Measurements from ENCODE around the gene KLHL10. TPM values are rescaled to one million over a fixed set of nuclear protein-coding genes. Genes with fewer than 3 reads are reported as not detected.
A peak's percentile ranks its signal among the peaks of the same experiment; 100 is the strongest.

The KLHL10 gene
- total and polyA plus RNA-seq, 4 donors, result 0.08 to 0.12 (median 0.09) TPM; not detected in 1

GRCh38 chr17:41813699-41814124 is 23.9 kb upstream of the KLHL10 start:
- peaks cover 0 to 16% (median 3%) of the 10 kb centered on the region in 4 donors for H3K36me3 ChIP-seq (ENCODE audit: control insufficient read depth in 4 of 4, insufficient read depth in 4 of 4, low read length in 4 of 4)
- TF ChIP-seq CTCF (IDR thresholded peaks at IDR 0.05; ENCODE audit: control extremely low read depth, extremely low read depth), result no peak
- no peak overlapping the region for H3K4me3 ChIP-seq
- no peak overlapping the region for H3K27ac ChIP-seq (ENCODE audit: low read depth in 1 of 2, low read length in 1 of 2)
- DNase-seq, result no peak
- H3K4me1 ChIP-seq (ENCODE audit: control insufficient read depth in 5 of 5, insufficient read depth in 5 of 5, low read length in 5 of 5), result peaks cover 0 to 23% (median 13%) of the 10 kb centered on the region in 5 donors
- 85 to 92% methylated on average over 9 of the region's 9 CpGs for WGBS, 2 donors
- peak overlapping the region in 1 of 2 donors; percentile 66 for H3K9ac ChIP-seq (ENCODE audit: insufficient read depth in 1 of 2, low read length in 2 of 2)
- H3K27me3 ChIP-seq (ENCODE audit: control insufficient read depth in 3 of 3, insufficient read depth in 3 of 3, low read length in 2 of 3), result no peaks in the 10 kb centered on the region
- no peak for ATAC-seq (ENCODE audit: insufficient read depth, low FRiP score)
- no peaks in the 10 kb centered on the region for H3K9me3 ChIP-seq (ENCODE audit: control insufficient read depth in 4 of 4, insufficient read depth in 3 of 4, low read length in 3 of 4)

- 58 to 64% methylated on average over 1 of the region's 1 CpG for WGBS, 2 donors
- ATAC-seq (ENCODE audit: insufficient read depth, low FRiP score), result no peak
These were observed 23.4 kb upstream of the KLHL10 start for GRCh38 chr17:41814195-41814594.

GRCh38 chr17:41816637-41817320 is 20.8 kb upstream of the KLHL10 start:
- Histone ChIP-seq H3K9ac (ENCODE audit: insufficient read depth in 1 of 2, low read length in 2 of 2) (no peak overlapping the region), H3K27ac (ENCODE audit: low read depth in 1 of 2, low read length in 1 of 2) (no peak overlapping the region), H3K4me3 (no peak overlapping the region), H3K36me3 (ENCODE audit: control insufficient read depth in 4 of 4, insufficient read depth in 4 of 4, low read length in 4 of 4) (peaks cover 0 to 19% (median 5%) of the 10 kb centered on the region in 4 donors), H3K27me3 (ENCODE audit: control insufficient read depth in 3 of 3, insufficient read depth in 3 of 3, low read length in 2 of 3) (no peaks in the 10 kb centered on the region), H3K4me1 (ENCODE audit: control insufficient read depth in 5 of 5, insufficient read depth in 5 of 5, low read length in 5 of 5) (peaks cover 0 to 8% (median 4%) of the 10 kb centered on the region in 5 donors), H3K9me3 (ENCODE audit: control insufficient read depth in 4 of 4, insufficient read depth in 3 of 4, low read length in 3 of 4) (no peaks in the 10 kb centered on the region)
- WGBS, 2 donors, result 93% methylated on average over 23 of the region's 23 CpGs
- TF ChIP-seq CTCF (IDR thresholded peaks at IDR 0.05; ENCODE audit: control extremely low read depth, extremely low read depth), result no peak
- no peak for DNase-seq
- ATAC-seq (ENCODE audit: insufficient read depth, low FRiP score), result no peak

More at GRCh38 chr17:41814195-41814594, 23.4 kb upstream of the KLHL10 start:
- H3K9me3 ChIP-seq (ENCODE audit: control insufficient read depth in 4 of 4, insufficient read depth in 3 of 4, low read length in 3 of 4), result no peaks in the 10 kb centered on the region
- DNase-seq, result peak in 1 of 3 donors; percentile 25
- no peak overlapping the region for H3K4me3 ChIP-seq
- peaks cover 0 to 23% (median 13%) of the 10 kb centered on the region in 5 donors for H3K4me1 ChIP-seq (ENCODE audit: control insufficient read depth in 5 of 5, insufficient read depth in 5 of 5, low read length in 5 of 5)
- H3K27me3 ChIP-seq (ENCODE audit: control insufficient read depth in 3 of 3, insufficient read depth in 3 of 3, low read length in 2 of 3), result no peaks in the 10 kb centered on the region
- H3K36me3 ChIP-seq (ENCODE audit: control insufficient read depth in 4 of 4, insufficient read depth in 4 of 4, low read length in 4 of 4), result peaks cover 0 to 19% (median 3%) of the 10 kb centered on the region in 4 donors
- H3K27ac ChIP-seq (ENCODE audit: low read depth in 1 of 2, low read length in 1 of 2), result no peak overlapping the region
- no peak overlapping the region for H3K9ac ChIP-seq (ENCODE audit: insufficient read depth in 1 of 2, low read length in 2 of 2)
- no peak for TF ChIP-seq CTCF (IDR thresholded peaks at IDR 0.05; ENCODE audit: control extremely low read depth, extremely low read depth)
